Muscle of back (tissue), 11 donors: Measurements from ENCODE around the gene PCDHB6. TPM values are rescaled to one million over a fixed set of nuclear protein-coding genes. Genes with fewer than 3 reads are reported as not detected.
"Not testable (repeated sequence)": the region's sequence is repeated elsewhere in the genome, so short reads cannot be mapped to it uniquely, and the experiment has no call there.

ENCODE experiments used
- DNase-seq, 3 donors: peaks; one replicate each; pipeline versions ENCODE4 v3.0.0 to v3.0.0-alpha.2; 2013
- polyA plus RNA-seq, 10 donors: library from polyadenylated mRNA; unstranded; fragments of 120-200 nt; gene quantifications; one replicate each; pipeline ENCODE4 v1.2.1, GENCODE V29; 2013; ENCODE audit not compliant: insufficient read length in 10 of 10

The PCDHB6 gene
- polyA plus RNA-seq, 10 donors: 1.3 to 2.5 (median 1.8) TPM

DNA sequence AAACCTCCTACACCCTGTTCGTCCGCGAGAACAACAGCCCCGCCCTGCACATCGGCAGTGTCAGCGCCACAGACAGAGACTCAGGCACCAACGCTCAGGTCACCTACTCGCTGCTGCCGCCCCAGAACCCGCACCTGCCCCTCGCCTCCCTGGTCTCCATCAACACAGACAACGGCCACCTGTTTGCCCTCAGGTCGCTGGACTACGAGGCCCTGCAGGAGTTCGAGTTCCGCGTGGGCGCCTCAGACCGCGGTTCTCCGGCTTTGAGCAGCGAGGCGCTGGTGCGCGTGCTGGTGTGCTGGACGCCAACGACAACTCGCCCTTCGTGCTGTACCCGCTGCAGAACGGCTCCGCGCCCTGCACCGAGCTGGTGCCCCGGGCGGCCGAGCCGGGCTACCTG, 7.5 kb downstream of the PCDHB6 start:
- not testable (repeated sequence) for DNase-seq

DNA sequence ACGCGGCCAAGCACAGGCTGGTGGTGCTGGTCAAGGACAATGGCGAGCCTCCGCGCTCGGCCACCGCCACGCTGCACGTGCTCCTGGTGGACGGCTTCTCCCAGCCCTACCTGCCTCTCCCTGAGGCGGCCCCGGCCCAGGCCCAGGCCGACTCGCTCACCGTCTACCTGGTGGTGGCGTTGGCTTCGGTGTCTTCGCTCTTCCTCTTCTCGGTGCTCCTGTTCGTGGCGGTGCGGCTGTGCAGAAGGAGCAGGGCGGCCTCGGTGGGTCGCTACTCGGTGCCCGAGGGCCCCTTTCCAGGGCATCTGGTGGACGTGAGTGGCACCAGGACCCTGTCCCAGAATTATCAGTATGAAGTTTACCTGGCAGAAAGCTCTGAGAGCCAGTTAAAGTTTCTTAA, 8.0 kb downstream of the PCDHB6 start:
- DNase-seq: not testable (repeated sequence)

DNA sequence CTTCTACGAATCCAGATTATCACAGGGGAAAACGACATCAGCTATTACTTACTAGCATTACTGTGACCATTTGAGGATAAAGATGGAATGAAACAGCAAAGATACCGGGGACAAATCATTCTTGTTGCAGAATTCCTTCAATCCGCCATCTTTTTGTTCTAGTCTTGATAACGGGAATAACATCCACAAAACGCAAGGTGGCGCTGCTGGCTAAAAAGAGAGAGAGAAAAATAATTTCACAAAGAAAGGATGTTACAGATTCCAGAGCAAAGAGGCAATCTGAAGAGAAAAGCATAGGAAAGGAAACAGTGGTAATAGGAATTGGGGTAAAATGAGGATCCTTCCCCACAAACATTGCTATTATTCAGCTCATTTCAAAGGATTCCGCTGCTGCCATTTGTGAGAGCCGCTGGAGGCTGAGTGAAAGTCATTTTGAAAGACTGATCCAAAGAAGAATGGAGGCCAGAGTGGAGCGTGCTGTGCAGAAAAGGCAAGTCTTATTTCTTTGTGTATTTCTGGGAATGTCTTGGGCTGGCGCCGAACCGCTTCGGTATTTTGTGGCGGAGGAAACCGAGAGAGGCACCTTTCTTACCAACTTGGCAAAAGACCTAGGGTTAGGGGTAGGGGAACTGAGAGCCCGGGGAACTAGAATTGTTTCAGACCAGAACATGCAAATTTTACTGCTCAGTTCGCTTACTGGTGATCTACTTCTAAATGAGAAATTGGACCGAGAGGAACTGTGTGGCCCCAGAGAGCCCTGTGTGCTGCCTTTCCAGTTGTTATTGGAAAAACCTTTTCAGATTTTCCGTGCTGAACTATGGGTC, 22.7 kb downstream of the PCDHB6 start, which contains the start of gene PCDHB7:
TSS of gene PCDHB7 (plus strand) at position 264 of the 824 bp plus-strand sequence. CDS start at position 456, 192 bp downstream.
- DNase-seq: peak; percentile 3 to 35 (median 28)

DNA sequence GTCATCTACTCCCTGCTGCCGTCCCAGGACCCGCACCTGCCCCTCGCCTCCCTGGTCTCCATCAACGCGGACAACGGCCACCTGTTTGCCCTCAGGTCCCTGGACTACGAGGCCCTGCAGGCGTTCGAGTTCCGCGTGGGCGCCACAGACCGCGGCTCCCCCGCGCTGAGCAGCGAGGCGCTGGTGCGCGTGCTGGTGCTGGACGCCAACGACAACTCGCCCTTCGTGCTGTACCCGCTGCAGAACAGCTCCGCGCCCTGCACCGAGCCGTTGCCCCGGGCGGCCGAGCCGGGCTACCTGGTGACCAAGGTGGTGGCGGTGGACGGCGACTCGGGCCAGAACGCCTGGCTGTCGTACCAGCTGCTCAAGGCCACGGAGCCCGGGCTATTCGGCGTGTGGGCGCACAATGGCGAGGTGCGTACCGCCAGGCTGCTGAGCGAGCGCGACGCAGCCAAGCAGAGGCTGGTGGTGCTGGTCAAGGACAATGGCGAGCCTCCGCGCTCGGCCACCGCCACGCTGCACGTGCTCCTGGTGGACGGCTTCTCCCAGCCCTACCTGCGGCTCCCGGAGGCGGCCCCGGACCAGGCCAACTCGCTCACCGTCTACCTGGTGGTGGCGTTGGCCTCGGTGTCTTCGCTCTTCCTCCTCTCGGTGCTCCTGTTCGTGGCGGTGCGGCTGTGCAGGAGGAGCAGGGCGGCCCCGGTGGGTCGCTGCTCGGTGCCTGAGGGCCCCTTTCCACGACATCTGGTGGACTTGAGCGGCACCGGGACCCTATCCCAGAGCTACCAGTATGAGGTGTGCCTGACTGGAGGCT, 24.6 kb downstream of the PCDHB6 start:
- DNase-seq: not testable (repeated sequence)

DNA sequence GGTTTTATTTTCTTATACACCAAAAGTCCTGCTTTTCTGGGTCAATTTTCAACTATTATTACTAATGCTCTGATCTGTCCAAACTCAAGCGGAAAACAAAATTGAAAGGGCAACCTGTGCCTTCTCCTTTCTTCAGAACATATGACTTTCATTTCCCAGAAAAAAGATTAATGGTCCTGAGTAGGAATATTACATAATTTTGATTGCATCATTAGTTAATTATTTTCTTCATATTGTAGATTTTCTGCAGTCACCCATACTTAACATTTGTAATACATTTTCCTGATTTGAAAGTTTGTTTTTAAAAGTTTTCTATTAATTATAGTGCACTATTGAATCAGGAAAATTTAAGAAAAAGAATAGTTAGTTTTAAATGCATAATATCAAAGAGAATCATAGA, 26.1 kb downstream of the PCDHB6 start:
- DNase-seq: no peak

DNA sequence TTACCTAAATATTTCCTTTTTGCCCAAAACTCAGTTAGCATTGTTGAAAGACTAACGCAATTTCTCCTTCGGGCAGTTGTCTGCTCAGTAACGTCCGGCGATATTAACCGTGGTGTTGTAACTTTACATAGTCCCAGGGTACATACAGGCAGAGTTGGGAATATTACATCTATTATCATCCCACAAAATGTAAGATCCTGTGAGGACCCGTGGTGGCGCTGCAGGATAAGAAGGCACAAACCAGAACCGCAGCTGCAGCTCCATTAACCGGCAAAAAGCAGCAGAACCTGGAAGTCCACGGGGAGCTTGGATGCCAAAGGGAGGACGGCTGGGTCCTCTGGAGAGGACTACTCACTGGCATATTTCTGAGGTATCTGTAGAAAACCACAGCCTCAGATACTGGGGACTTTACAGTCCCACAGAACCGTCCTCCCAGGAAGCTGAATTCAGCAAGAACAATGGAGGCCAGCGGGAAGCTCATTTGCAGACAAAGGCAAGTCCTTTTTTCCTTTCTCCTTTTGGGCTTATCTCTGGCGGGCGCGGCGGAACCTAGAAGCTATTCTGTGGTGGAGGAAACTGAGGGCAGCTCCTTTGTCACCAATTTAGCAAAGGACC, 27.8 kb downstream of the PCDHB6 start, which contains the start of gene PCDHB8:
TSS of gene PCDHB8 (plus strand) at position 214 of the 615 bp plus-strand sequence. CDS start at position 459, 245 bp downstream.
- DNase-seq: not testable (repeated sequence)

DNA sequence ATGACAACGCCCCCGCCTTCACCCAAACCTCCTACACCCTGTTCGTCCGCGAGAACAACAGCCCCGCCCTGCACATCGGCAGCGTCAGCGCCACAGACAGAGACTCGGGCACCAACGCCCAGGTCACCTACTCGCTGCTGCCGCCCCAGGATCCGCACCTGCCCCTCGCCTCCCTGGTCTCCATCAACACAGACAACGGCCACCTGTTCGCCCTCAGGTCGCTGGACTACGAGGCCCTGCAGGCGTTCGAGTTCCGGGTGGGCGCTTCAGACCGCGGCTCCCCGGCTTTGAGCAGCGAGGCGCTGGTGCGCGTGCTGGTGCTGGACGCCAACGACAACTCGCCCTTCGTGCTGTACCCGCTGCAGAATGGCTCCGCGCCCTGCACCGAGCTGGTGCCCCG, 29.5 kb downstream of the PCDHB6 start:
- DNase-seq: not testable (repeated sequence)

DNA sequence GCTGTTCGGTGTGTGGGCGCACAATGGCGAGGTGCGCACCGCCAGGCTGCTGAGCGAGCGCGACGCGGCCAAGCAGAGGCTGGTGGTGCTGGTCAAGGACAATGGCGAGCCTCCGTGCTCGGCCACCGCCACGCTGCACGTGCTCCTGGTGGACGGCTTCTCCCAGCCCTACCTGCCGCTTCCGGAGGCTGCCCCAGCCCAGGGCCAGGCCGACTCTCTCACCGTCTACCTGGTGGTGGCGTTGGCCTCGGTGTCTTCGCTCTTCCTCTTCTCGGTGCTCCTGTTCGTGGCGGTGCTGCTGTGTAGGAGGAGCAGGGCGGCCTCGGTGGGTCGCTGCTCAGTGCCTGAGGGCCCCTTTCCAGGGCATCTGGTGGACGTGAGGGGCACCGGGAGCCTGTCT, 30.0 kb downstream of the PCDHB6 start:
- DNase-seq: not testable (repeated sequence)

DNA sequence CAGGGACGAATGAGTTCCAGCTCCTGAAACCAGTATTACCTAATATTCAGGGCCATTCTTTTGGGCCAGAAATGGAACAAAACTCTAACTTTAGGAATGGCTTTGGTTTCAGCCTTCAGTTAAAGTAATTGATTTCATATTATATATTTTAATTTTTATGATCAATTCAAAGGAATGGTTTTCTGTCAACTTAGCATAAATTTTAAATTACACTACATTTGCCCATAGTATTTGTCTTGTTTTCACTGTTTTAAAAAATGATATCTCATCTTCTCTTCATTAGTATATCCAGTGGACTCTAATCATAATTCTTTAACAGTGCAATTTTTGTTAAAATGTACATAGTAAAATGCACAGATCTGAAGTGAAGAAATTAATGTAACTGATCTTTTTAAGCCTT, 30.5 kb downstream of the PCDHB6 start:
- no peak for DNase-seq

DNA sequence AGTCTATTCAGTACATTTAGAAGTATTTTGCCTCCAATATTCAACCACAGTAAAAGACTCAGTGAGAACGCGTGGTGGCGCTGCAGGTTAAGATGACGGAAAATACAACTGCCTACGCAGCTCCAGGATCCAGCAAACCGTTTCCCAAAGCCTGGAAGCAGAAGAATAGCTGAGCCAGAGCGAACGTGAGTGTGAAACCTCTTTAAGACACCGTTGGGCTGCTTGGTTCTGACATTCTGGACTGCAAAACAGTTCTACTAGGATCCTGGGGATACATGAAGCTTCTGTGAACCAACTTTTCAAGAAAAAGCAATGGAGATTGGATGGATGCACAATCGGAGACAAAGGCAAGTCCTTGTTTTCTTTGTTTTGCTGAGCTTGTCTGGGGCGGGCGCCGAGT, 32.4 kb downstream of the PCDHB6 start, which contains the start of gene PCDHB16:
TSS of gene PCDHB16 (plus strand) at position 140 of the 400 bp plus-strand sequence. CDS start at position 313, 173 bp downstream.
- peak; percentile 9 to 40 (median 27) for DNase-seq

DNA sequence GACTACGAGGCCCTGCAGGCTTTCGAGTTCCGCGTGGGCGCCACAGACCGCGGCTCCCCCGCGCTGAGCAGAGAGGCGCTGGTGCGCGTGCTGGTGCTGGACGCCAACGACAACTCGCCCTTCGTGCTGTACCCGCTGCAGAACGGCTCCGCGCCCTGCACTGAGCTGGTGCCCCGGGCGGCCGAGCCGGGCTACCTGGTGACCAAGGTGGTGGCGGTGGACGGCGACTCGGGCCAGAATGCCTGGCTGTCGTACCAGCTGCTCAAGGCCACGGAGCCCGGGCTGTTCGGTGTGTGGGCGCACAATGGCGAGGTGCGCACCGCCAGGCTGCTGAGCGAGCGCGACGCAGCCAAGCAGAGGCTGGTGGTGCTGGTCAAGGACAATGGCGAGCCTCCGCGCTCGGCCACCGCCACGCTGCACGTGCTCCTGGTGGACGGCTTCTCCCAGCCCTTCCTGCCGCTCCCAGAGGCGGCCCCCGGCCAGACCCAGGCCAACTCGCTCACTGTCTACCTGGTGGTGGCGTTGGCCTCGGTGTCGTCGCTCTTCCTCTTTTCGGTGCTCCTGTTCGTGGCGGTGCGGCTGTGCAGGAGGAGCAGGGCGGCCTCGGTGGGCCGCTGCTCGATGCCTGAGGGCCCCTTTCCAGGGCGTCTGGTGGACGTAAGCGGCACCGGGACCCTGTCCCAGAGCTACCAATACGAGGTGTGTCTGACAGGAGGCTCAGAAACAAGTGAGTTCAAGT, 34.4 kb downstream of the PCDHB6 start:
- not testable (repeated sequence) for DNase-seq

DNA sequence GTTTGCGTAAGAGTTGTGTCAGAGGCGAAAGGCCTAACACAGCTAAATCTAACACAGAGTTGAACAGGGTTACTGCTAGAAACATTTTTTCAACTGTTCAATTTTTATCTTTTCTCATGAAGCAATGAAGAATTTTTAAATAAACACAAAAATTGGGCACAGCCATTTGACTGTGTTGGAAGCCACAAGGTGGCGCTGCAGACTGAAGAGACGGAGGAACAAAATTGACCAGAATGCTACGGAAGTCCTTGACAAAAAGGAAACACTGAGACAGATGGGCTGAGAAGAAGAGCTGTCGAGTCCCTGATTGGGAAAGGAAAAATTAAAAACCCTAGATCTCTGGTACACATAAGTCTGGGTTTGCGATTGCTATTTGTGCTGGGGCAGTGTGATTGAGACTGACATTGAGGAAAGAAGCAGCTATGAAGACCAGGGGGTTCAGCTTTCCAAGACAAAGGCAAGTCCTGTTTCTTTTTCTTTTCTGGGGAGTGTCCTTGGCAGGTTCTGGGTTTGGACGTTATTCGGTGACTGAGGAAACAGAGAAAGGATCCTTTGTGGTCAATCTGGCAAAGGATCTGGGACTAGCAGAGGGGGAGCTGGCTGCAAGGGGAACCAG, 37.1 kb downstream of the PCDHB6 start, which contains the start of gene PCDHB9:
TSS of gene PCDHB9 (plus strand) at position 265 of the 616 bp plus-strand sequence. CDS start at position 423, 158 bp downstream.
- peak in 1 of 3 donors; percentile 13 for DNase-seq

DNA sequence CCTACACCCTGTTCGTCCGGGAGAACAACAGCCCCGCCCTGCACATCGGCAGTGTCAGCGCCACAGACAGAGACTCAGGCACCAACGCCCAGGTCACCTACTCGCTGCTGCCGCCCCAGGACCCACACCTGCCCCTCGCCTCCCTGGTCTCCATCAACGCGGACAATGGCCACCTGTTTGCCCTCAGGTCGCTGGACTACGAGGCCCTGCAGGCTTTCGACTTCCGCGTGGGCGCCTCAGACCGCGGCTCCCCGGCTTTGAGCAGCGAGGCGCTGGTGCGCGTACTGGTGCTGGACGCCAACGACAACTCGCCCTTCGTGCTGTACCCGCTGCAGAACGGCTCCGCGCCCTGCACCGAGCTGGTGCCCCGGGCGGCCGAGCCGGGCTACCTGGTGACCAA, 38.8 kb downstream of the PCDHB6 start:
- DNase-seq: not testable (repeated sequence)

DNA sequence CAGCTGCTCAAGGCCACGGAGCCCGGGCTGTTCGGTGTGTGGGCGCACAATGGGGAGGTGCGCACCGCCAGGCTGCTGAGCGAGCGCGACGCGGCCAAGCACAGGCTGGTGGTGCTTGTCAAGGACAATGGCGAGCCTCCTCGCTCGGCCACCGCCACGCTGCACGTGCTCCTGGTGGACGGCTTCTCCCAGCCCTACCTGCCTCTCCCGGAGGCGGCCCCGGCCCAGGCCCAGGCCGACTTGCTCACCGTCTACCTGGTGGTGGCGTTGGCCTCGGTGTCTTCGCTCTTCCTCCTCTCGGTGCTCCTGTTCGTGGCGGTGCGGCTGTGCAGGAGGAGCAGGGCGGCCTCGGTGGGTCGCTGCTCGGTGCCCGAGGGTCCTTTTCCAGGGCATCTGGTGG, 39.3 kb downstream of the PCDHB6 start:
- DNase-seq: not testable (repeated sequence)

DNA sequence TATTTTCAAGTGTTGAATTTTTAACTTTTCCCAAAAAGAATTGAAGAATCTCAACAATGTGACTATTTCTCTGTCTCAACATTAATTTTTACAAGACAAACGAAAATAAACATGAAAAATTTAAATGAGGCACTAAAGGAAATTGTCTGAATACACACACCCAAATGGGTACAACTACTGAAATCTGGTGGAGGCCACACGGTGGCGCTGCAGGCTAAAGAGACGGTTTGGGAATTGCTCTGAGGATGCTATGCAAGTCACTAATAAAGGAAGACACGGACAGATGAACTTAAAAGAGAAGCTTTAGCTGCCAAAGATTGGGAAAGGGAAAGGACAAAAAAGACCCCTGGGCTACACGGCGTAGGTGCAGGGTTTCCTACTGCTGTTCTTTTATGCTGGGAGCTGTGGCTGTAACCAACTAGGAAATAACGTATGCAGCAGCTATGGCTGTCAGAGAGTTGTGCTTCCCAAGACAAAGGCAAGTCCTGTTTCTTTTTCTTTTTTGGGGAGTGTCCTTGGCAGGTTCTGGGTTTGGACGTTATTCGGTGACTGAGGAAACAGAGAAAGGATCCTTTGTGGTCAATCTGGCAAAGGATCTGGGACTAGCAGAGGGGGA, 42.4 kb downstream of the PCDHB6 start, which contains the start of gene PCDHB10:
TSS of gene PCDHB10 (plus strand) at position 244 of the 616 bp plus-strand sequence. CDS start at position 444, 200 bp downstream.
- DNase-seq: peak in 1 of 3 donors; percentile 13

DNA sequence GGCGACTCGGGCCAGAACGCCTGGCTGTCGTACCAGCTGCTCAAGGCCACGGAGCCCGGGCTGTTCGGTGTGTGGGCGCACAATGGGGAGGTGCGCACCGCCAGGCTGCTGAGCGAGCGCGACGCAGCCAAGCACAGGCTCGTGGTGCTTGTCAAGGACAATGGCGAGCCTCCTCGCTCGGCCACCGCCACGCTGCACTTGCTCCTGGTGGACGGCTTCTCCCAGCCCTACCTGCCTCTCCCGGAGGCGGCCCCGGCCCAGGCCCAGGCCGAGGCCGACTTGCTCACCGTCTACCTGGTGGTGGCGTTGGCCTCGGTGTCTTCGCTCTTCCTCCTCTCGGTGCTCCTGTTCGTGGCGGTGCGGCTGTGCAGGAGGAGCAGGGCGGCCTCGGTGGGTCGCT, 44.5 kb downstream of the PCDHB6 start:
- not testable (repeated sequence) for DNase-seq

DNA sequence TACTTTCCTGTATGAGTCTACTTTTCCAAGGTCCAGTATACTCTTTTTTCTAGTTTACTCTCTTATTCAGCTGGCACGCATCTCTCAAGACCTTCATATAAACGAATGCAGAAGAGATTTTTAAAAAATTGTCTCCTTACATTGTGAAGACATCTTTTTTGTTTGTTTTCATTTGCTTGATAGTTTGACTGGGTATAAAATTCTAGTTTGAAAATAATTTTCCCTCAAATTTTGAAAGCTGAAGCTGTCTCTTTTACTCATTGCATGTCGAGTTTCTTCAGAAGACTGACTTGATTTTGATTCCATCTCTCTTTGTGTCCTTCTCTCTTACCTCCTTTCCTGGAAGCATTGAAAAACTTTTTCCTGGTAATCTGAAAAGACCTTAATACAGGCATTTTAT, 46.5 kb downstream of the PCDHB6 start:
- DNase-seq: no peak

DNA sequence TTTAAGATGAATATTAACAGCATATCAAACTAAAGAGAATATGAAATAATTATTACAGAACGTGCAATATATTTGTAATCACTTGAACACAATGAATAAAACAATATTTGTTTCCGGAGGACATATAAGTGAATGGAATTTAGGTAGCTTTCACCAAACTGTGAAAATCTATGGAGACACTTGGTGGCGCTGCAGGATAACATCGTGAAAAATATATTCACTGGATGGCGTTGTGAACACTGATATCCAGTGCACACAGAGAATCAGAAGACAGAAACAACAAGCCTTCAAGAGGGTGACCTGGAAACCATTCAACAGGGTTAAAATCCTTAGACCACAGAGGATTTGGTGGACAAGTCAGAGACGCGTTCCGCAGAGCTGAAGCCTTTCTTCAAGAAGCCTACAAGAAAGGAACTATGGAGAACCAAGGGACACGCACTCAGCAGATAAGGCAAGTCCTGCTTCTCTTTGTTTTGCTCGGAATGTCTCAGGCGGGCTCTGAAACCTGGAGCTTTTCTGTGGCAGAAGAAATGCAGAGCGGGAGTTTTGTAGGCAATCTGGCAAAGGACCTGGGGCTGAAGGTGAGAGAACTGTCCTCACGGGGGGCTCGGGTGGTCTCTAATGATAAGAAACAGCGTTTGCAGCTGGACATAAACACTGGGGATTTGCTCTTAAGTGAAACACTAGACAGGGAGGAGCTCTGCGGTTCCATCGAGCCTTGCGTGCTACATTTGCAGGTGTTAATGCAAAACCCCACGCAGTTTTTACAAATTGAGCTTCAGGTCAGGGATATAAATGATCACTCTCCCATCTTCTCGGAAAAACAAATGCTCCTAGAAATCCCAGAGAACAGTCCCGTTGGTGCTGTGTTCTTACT, 49.7 kb downstream of the PCDHB6 start, which contains the start of gene PCDHB11:
TSS of gene PCDHB11 (plus strand) at position 269 of the 877 bp plus-strand sequence. CDS start at position 417, 148 bp downstream.
- peak in 1 of 3 donors; percentile 7 for DNase-seq

DNA sequence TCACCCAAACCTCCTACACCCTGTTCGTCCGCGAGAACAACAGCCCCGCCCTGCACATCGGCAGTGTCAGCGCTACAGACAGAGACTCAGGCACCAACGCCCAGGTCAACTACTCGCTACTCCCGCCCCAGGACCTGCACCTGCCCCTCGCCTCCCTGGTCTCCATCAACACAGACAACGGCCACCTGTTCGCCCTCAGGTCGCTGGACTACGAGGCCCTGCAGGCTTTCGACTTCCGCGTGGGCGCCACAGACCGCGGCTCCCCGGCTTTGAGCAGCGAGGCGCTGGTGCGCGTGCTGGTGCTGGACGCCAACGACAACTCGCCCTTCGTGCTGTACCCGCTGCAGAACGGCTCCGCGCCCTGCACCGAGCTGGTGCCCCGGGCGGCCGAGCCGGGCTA, 51.3 kb downstream of the PCDHB6 start:
- DNase-seq: not testable (repeated sequence)
